Activated CD8-positive, alpha-beta T cell treated with anti-CD3 and anti-CD28 coated beads for 36 hours (primary cell): ENCODE data around the gene ARPP21. TPM values are rescaled to one million over a fixed set of nuclear protein-coding genes. Genes with fewer than 3 reads are reported as not detected.
A peak's percentile ranks its signal among the peaks of the same experiment; 100 is the strongest.
"Not testable (repeated sequence)": the region's sequence is repeated elsewhere in the genome, so short reads cannot be mapped to it uniquely, and the experiment has no call there.

Experiments used
- ATAC-seq: fragments of 200-7000 bp; cut with Tn5 transposase; one replicate; pipeline ENCODE4 v1.10.0; 2021; ENCODE audit warnings: mild to moderate bottlenecking, moderate library complexity
- CTCF ChIA-PET: fragments of 350-600 bp; sonication (Branson Sonifier 250); formaldehyde crosslinking; loops from one replicate; lab custom pipeline; 2021; ENCODE audit warnings: antibody characterized with exemption; lab: Charles Lee
- POLR2A ChIA-PET: fragments of 350-600 bp; sonication (Branson Sonifier 250); formaldehyde crosslinking; loops from one replicate; lab custom pipeline; 2021; ENCODE audit warnings: antibody characterized with exemption; lab: Charles Lee
- DNase-seq: peaks from one replicate; pipeline ENCODE4 v3.0.0-alpha.2; 2020
- H3K27ac Mint-ChIP-seq: one replicate; pipeline ENCODE4 v1.8.0; 2021; ENCODE audit warnings: mild to moderate bottlenecking, mixed read lengths
- H3K27me3 Mint-ChIP-seq: one replicate; pipeline ENCODE4 v1.8.0; 2021; ENCODE audit warnings: mixed read lengths
- H3K36me3 Mint-ChIP-seq: one replicate; pipeline ENCODE4 v1.8.0; 2021; ENCODE audit warnings: low read depth, mixed read lengths
- H3K4me1 Mint-ChIP-seq: one replicate; pipeline ENCODE4 v1.8.0; 2021; ENCODE audit warnings: low read depth, mixed read lengths
- H3K4me3 Mint-ChIP-seq: one replicate; pipeline ENCODE4 v1.8.0; 2021; ENCODE audit warnings: mild to moderate bottlenecking, moderate library complexity, mixed read lengths
- H3K9me3 Mint-ChIP-seq: one replicate; pipeline ENCODE4 v1.8.0; 2021; ENCODE audit warnings: mixed read lengths
- CTCF ChIP-seq: fragments of 200-600 bp; IDR thresholded peaks from one replicate; pipeline ENCODE4 v1.8.0; 2022; ENCODE audit warnings: antibody characterized with exemption, mild to moderate bottlenecking
- intact Hi-C: fragments of 100-400 bp; cut with micrococcal nuclease; formaldehyde crosslinking; loops from one replicate; pipeline ENCODE4 v1.10.0; 2022
- total RNA-seq, 2 experiments: library from RNA; stranded (reverse); gene quantifications; one replicate each; pipeline ENCODE4 v1.2.3, GENCODE V29; 2021

The ARPP21 gene
- total RNA-seq, 2 experiments from 2014 or later = not detected

- no peaks in the 10 kb centered on the region for H3K4me1 Mint-ChIP-seq
- intact Hi-C loops = no loop called here
These were observed 22.0 kb upstream of the ARPP21 start for GRCh38 chr3:35617370-35617769.

GRCh38 chr3:35620238-35620637 lies 19.1 kb upstream of the ARPP21 start:
- POLR2A ChIA-PET, H3K4me1 Mint-ChIP-seq, H3K27me3 Mint-ChIP-seq, intact Hi-C loops, DNase-seq, CTCF ChIA-PET, H3K9me3 Mint-ChIP-seq, H3K36me3 Mint-ChIP-seq, ATAC-seq, H3K27ac Mint-ChIP-seq, H3K4me3 Mint-ChIP-seq: not testable (repeated sequence)

More at GRCh38 chr3:35617370-35617769, 22.0 kb upstream of the ARPP21 start:
- H3K9me3 Mint-ChIP-seq = peaks cover 5% of the 10 kb centered on the region
- no peaks in the 10 kb centered on the region for H3K36me3 Mint-ChIP-seq
- H3K4me3 Mint-ChIP-seq = no peak overlapping the region
- ATAC-seq = no peak
- H3K27me3 Mint-ChIP-seq = no peaks in the 10 kb centered on the region
- no peak overlapping the region for H3K27ac Mint-ChIP-seq
- CTCF ChIA-PET = no interaction called here
- POLR2A ChIA-PET = no interaction called here
- no peak for DNase-seq
- TF ChIP-seq CTCF = no peak

GRCh38 chr3:35624698-35625097 lies 14.6 kb upstream of the ARPP21 start:
- H3K9me3 Mint-ChIP-seq = no peaks in the 10 kb centered on the region
- intact Hi-C loops = no loop called here
- no peaks in the 10 kb centered on the region for H3K4me1 Mint-ChIP-seq
- ATAC-seq (peak; percentile 10), DNase-seq (no peak)
- no peaks in the 10 kb centered on the region for H3K36me3 Mint-ChIP-seq
- ChIA-PET POLR2A (no interaction called here), CTCF (no interaction called here)
- no peak overlapping the region for H3K4me3 Mint-ChIP-seq
- H3K27ac Mint-ChIP-seq = no peak overlapping the region
- H3K27me3 Mint-ChIP-seq = no peaks in the 10 kb centered on the region
- no peak for TF ChIP-seq CTCF

GRCh38 chr3:35633332-35634124 lies 5.8 kb upstream of the ARPP21 start:
- ChIA-PET POLR2A (no interaction called here), CTCF (no interaction called here)
- H3K4me3 Mint-ChIP-seq = no peak overlapping the region
- intact Hi-C loops = no loop called here
- H3K27me3 Mint-ChIP-seq = peaks cover 6% of the 10 kb centered on the region
- no peaks in the 10 kb centered on the region for H3K36me3 Mint-ChIP-seq
- no peak overlapping the region for H3K27ac Mint-ChIP-seq
- peaks cover 2% of the 10 kb centered on the region for H3K4me1 Mint-ChIP-seq
- no peaks in the 10 kb centered on the region for H3K9me3 Mint-ChIP-seq
- TF ChIP-seq CTCF = no peak
- no peak for DNase-seq
- no peak for ATAC-seq

- no peak for TF ChIP-seq CTCF
- peaks cover 19% of the 10 kb centered on the region for H3K27me3 Mint-ChIP-seq
- ChIA-PET CTCF (no interaction called here), POLR2A (no interaction called here)
- H3K9me3 Mint-ChIP-seq = no peaks in the 10 kb centered on the region
- no peak for ATAC-seq
- H3K36me3 Mint-ChIP-seq = peaks cover 4% of the 10 kb centered on the region
- no peak overlapping the region for H3K4me3 Mint-ChIP-seq
- no peak for DNase-seq
- peaks cover 11% of the 10 kb centered on the region for H3K4me1 Mint-ChIP-seq
- intact Hi-C loops = no loop called here
- no peak overlapping the region for H3K27ac Mint-ChIP-seq
These were observed 3.9 kb upstream of the ARPP21 start for GRCh38 chr3:35635407-35635806.
